ENCODE results near the gene PNLIPRP2. TPM values are rescaled to one million over a fixed set of nuclear protein-coding genes. Genes with fewer than 3 reads are reported as not detected.

PNLIPRP2 gene
- total and polyA plus RNA-seq, 4 donors: 0.06 to 1.0 (median 0.08) TPM; not detected in 1

DNA sequence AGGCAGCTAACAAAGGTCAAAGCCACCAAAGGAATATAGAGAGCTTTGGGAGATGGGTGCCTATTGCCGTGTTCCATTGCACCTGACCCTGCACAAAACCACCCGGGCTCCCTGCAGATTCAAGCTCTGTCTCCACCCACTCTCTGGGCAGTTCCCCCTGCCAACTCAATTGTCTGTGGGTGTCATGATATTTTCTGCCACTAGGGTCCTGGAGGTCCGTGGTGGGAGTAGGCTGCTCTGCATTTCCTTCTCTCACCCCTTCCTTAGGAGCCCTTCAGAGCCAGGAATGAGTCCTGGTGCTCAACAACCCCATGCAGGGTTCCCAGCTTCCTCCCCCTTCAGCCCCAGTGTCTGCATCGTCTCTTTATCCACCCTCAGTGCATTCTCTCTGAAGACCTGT lies 34.1 kb downstream of the PNLIPRP2 start:
- H3K4me1 ChIP-seq (ENCODE audit: control insufficient read depth in 5 of 5, insufficient read depth in 5 of 5, low read length in 5 of 5): peaks cover 0 to 6% (median 0%) of the 10 kb centered on the region in 5 donors
- 50 to 58% methylated on average over 4 of the region's 4 CpGs for WGBS, 2 donors
- no peak overlapping the region for H3K4me3 ChIP-seq
- H3K9ac ChIP-seq (ENCODE audit: insufficient read depth in 1 of 2, low read length in 2 of 2): no peak overlapping the region
- H3K27ac ChIP-seq (ENCODE audit: low read depth in 1 of 2, low read length in 1 of 2): no peak overlapping the region
- peaks cover 0 to 2% (median 0%) of the 10 kb centered on the region in 4 donors for H3K9me3 ChIP-seq (ENCODE audit: control insufficient read depth in 4 of 4, insufficient read depth in 3 of 4, low read length in 3 of 4)
- ATAC-seq (ENCODE audit: insufficient read depth, low FRiP score) (no peak), DNase-seq (no peak)
- no peaks in the 10 kb centered on the region for H3K27me3 ChIP-seq (ENCODE audit: control insufficient read depth in 3 of 3, insufficient read depth in 3 of 3, low read length in 2 of 3)
- TF ChIP-seq, protein P1, sequence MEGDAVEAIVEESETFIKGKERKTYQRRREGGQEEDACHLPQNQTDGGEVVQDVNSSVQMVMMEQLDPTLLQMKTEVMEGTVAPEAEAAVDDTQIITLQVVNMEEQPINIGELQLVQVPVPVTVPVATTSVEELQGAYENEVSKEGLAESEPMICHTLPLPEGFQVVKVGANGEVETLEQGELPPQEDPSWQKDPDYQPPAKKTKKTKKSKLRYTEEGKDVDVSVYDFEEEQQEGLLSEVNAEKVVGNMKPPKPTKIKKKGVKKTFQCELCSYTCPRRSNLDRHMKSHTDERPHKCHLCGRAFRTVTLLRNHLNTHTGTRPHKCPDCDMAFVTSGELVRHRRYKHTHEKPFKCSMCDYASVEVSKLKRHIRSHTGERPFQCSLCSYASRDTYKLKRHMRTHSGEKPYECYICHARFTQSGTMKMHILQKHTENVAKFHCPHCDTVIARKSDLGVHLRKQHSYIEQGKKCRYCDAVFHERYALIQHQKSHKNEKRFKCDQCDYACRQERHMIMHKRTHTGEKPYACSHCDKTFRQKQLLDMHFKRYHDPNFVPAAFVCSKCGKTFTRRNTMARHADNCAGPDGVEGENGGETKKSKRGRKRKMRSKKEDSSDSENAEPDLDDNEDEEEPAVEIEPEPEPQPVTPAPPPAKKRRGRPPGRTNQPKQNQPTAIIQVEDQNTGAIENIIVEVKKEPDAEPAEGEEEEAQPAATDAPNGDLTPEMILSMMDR (IDR thresholded peaks at IDR 0.05; ENCODE audit: control extremely low read depth, extremely low read depth): no peak
- H3K36me3 ChIP-seq (ENCODE audit: control insufficient read depth in 4 of 4, insufficient read depth in 4 of 4, low read length in 4 of 4): no peaks in the 10 kb centered on the region

DNA sequence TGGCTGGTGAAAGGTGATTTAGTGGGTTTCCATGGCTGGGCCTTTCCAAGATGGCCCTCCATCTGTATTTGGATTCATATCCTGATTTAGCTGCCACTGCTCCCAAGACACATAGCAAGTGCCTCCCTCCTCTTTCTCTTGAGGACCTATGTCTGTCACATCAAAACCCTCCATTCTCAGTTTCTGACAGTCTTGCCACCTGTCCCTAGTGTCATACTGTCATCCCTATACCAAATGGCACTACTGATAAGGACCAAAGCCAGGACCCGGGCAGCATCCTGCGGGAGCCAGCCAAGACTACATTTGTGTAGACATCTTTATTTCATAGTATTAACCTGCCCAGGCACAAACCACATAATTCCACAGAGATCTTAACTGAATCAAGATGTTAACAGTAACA lies 34.8 kb downstream of the PNLIPRP2 start:
- 90% methylated on average over 2 of the region's 2 CpGs for WGBS, 2 donors
- Histone ChIP-seq H3K9ac (ENCODE audit: insufficient read depth in 1 of 2, low read length in 2 of 2) (no peak overlapping the region), H3K4me1 (ENCODE audit: control insufficient read depth in 5 of 5, insufficient read depth in 5 of 5, low read length in 5 of 5) (peaks cover 0 to 6% (median 0%) of the 10 kb centered on the region in 5 donors), H3K9me3 (ENCODE audit: control insufficient read depth in 4 of 4, insufficient read depth in 3 of 4, low read length in 3 of 4) (peaks cover 0 to 2% (median 0%) of the 10 kb centered on the region in 4 donors), H3K36me3 (ENCODE audit: control insufficient read depth in 4 of 4, insufficient read depth in 4 of 4, low read length in 4 of 4) (no peaks in the 10 kb centered on the region), H3K4me3 (no peak overlapping the region), H3K27me3 (ENCODE audit: control insufficient read depth in 3 of 3, insufficient read depth in 3 of 3, low read length in 2 of 3) (no peaks in the 10 kb centered on the region), H3K27ac (ENCODE audit: low read depth in 1 of 2, low read length in 1 of 2) (no peak overlapping the region)
- TF ChIP-seq, protein P1 (IDR thresholded peaks at IDR 0.05; ENCODE audit: control extremely low read depth, extremely low read depth): no peak
- DNase-seq (no peak), ATAC-seq (ENCODE audit: insufficient read depth, low FRiP score) (no peak)

DNA sequence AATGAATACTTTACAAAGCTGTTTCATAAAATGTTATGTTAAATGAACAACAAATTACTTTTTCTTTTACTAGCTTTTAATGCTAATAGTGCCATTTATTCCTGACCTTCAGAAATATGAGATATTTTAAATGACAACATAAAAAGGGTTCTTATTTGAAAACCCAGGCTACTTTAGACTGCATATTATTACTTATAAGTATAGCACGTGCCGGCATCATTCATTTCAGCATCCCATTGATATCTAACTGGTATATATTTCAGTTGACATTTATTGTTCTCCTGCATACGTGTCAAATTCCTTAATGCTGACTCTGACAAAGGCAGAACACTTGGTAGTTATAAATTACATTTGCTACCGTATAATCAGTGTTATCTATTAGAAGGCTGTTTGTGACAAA lies 35.3 kb downstream of the PNLIPRP2 start:
- DNase-seq (no peak), ATAC-seq (ENCODE audit: insufficient read depth, low FRiP score) (no peak)
- 82 to 92% methylated on average over 4 of the region's 4 CpGs for WGBS, 2 donors
- no peak overlapping the region for H3K4me3 ChIP-seq
- H3K27ac ChIP-seq (ENCODE audit: low read depth in 1 of 2, low read length in 1 of 2): no peak overlapping the region
- H3K4me1 ChIP-seq (ENCODE audit: control insufficient read depth in 5 of 5, insufficient read depth in 5 of 5, low read length in 5 of 5): peaks cover 0 to 6% (median 0%) of the 10 kb centered on the region in 5 donors
- H3K27me3 ChIP-seq (ENCODE audit: control insufficient read depth in 3 of 3, insufficient read depth in 3 of 3, low read length in 2 of 3): no peaks in the 10 kb centered on the region
- no peaks in the 10 kb centered on the region for H3K36me3 ChIP-seq (ENCODE audit: control insufficient read depth in 4 of 4, insufficient read depth in 4 of 4, low read length in 4 of 4)
- H3K9me3 ChIP-seq (ENCODE audit: control insufficient read depth in 4 of 4, insufficient read depth in 3 of 4, low read length in 3 of 4): peaks cover 0 to 2% (median 0%) of the 10 kb centered on the region in 4 donors
- no peak overlapping the region for H3K9ac ChIP-seq (ENCODE audit: insufficient read depth in 1 of 2, low read length in 2 of 2)
- TF ChIP-seq, protein P1 (IDR thresholded peaks at IDR 0.05; ENCODE audit: control extremely low read depth, extremely low read depth): no peak
